GM10847 (cell line): Measurements from ENCODE around the gene MEX3A.

Experiments used
- POLR2A ChIP-seq: IDR thresholded peaks from 2 replicates; pipeline ENCODE4 v1.6.1; 2011; ENCODE audit not compliant: insufficient read length; ENCODE audit errors: extremely low read depth

MEX3A gene

DNA sequence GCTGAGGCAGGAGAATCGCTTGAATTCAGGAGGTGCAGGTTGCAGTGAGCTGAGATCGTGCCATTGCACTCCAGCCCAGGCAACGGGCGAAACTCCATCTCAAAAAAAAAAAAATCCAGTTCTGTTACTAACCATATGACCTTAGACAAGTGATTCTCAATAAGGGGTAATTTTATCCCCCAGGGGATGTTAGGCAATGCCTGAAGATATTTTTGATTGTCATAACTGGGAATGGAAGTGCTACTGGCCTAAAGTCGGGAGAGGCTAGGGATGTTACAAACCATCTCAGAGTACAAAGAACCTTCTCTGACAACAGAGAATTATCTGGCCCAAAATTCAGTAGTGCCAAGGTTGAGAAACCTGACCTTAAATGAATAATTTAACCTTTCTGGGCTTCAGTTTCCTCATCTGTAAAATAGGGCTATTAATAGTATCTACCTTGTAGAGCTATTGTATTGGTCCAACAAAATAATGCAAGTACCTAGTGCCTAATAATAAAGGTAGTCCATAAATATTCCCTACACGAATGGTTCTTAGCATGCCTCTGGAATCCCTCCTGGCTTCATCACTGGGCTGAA, 26.5 kb upstream of the MEX3A start:
- no peak for TF ChIP-seq POLR2A

DNA sequence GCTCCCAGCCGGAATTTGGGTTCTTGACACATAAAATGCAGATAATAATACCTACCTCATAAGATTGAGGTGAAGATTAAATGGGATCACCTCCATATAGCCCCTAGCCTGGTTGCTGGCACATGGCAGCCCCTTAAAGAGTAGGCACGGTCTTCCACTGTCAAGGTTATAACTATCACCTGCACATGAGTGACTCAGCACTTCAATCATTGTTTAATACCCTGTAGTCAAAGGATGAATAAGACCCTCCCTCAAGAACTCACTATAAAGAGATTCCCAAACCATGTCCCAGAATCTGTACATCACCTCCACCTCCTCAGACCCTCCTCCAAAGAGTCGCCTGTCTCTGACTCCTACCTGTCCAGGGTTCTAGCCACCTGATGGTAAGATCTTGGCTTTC, 25.8 kb upstream of the MEX3A start:
- TF ChIP-seq POLR2A, result no peak

DNA sequence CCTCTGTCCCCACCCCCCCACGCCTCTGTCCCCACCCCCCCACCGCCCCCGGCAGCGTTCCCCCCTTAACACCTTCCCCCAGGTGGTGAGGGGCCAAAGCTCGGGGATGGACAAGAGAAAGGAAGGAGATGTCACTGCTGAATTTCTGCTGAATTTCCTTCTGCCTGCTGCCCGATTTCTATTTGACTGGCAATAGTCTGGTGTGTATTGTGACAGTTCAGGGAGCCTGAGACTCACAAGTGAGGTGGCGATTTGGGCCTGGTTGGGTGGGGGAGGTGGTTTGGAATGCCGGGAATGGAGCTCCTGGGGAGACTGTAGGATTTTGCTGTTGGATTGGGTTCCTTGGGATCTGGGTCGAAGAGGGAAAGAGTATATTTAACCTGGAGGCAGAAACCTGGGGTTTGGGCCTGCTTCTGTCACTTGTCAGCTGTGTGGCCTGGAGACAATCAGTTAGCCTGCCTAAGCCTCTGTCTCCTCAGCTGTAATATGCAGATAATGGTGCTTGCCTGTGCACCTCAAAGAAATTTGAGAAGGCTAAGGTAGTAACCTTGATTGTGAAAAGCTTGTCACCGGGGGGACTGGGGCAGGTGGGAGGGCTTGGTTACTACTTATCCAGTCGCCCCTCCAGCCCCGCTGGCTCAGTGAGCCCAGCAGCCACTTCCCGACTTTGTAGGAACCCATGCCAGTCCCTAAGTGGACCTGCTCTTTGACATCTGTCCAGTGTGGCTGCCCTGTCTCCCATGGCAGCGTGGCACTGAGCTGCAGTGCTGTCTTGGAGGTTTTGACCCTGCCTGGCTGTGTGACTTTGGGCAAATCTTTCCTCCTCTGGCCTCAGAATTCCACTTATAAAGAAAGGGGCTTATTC, 24.6 kb upstream of the MEX3A start:
- no peak for TF ChIP-seq POLR2A

DNA sequence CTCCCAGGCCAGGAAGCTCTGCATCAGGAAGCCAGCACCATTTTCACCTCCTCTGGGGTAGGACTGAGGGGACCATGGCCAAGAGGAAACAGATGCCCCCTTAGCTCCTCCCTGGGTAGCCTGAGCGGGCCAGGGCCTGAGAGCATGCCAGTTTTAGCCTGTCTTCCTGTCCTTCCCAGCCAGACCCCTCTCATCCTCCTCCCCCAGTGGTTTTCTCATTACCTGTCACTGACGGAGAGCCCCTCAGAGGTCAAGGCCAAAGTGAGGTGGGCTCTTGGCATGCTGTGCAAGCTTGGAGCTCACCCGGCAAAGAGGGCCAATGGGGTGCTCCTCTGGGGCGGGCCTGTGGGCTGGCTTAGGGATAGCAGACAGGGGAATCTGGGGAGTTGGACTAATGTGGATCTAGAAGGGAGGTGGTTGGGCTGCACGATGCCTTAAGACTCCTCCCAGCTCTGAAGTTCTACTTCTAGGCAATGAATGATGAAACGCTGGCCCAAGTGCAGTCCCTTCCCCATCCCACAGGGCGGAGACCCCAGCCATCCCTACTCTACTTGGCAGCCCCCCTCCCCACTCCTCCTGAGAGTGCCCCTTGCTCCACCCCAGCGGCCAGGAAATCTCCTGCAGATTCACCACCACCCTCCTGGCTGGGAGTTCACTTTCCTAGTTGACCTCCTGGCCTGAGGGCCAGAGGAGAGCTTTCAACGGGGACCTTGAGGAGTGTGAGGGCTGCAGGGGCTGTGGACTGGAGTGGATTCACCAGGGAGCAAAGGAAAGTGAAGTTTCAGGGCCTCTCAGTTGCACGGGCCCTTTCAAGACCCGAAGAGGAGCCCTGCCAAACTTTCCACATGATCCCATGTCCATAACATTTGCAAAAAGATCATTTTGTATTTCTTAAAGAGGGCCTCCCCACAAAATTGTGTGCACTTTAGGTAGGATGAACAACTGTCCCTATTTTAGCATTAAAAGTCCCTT, 22.9 kb upstream of the MEX3A start:
- TF ChIP-seq POLR2A, result no peak

DNA sequence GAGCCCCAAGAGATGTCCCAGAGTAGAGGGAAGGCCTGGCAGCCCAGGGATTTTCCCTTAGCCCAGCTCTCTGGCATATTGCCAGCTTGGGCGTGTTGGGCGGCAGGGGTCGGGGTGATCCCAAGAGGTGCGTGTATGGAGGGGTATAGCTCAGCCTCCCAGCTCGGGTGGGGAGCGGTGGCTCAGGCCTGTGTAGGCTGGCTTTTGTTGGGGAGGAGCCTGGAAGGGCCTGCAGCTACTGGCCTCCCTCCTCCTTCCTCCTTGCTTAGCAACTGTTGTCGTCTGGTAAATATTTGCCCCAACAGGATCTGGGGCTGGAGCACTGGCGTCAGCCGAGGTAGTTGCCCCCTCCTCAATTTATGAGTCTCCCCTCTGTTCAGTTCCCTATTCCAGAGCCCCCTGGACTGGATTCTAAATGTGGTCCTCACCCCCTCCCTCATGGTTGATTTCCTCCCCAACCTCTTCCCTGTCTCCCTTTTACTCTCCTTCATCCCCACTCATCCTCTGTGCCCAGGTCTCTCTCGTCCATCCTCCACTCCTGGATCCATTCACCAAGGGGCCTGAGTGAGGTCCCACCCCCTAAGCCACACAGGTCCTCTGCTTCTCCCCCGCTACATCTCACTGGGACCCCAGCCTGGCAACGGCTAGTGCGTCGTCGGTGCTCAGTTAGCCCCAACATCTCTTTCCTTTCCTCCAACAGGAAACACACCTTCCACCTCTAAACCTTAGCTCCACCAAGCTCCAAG, 22.0 kb upstream of the MEX3A start:
- no peak for TF ChIP-seq POLR2A

DNA sequence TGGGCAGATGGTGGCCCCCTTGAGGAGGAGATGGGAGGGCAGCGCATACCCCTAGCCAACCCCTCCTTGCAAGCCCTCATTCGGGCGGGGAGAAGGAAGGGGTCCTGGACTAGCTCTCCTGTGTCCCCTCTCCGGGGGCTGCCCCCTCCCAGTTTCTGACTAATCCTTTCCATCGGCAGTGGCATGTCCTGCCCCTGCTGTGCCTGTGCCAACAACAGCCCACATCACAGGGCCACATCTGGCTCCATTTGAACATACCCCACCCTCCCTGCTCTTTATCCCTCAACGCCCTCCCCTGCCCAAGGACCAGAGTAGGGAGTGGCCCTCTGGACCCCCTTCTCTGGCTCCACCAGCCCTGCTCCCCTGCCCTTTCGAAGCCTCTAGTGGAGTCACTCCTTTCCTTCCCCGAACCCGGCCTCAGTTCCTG, 21.3 kb upstream of the MEX3A start:
- TF ChIP-seq POLR2A, result no peak

DNA sequence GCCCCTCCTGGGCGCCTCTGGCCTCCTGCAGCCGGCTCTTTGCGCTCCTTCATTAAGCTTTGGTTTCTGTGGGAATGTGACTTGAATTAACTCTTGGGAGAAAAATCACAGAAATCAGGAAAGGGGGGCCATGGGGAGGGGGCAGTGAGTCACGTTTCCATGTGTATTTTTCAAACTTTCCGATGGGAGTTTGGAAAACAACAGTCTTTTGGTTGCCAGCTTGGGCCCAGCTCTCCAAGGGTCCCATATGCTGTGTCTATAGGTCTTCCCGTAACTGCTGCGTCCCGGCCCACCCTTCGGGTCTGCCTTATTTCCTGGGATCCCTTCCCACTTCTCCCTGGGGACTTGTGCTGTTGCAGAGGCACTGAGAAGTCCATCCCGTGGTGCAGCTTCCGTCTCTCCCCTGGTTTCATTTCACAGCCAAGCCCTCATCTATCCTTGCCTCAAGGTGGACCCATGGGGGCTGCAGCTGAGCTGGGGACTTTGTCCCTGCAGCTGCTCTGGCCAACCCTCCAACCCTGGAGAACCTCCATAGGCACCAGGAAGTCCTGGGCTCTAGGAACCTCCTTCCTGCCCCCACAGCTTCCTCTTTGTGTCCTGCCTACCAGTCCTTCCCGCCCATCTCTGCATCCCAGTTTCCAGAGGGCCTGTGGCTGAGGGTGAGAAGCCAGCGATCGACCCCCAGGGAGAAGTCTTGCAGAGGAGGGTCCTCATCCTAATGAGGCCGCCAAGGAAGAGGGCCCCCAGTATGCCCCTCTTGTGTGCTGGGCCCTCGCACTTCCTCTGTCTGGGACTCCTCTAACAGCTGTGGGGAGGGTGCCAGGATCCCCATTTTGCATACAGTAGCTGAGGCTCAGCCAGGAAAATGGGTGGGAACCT, 20.6 kb upstream of the MEX3A start:
- TF ChIP-seq POLR2A, result no peak

DNA sequence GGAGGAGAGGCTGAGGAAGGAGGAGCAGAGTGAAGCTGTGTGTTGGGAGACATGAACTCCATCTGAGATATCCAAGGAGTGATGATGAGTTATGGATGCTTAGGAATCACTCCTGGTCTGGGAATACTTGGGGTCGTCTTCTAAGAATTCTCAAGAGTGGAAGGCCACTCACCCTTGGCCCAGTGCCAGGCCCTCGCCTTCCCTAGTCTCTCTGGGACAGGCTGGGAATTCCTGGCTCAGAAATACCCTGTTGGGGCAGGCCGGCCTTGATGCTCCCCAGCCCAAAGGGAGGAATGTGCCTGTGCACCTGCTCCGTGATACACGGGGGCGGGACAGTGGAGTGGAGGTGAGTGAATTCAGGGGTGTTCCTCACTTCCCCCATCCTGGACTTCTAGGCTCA, 19.6 kb upstream of the MEX3A start:
- TF ChIP-seq POLR2A, result no peak

DNA sequence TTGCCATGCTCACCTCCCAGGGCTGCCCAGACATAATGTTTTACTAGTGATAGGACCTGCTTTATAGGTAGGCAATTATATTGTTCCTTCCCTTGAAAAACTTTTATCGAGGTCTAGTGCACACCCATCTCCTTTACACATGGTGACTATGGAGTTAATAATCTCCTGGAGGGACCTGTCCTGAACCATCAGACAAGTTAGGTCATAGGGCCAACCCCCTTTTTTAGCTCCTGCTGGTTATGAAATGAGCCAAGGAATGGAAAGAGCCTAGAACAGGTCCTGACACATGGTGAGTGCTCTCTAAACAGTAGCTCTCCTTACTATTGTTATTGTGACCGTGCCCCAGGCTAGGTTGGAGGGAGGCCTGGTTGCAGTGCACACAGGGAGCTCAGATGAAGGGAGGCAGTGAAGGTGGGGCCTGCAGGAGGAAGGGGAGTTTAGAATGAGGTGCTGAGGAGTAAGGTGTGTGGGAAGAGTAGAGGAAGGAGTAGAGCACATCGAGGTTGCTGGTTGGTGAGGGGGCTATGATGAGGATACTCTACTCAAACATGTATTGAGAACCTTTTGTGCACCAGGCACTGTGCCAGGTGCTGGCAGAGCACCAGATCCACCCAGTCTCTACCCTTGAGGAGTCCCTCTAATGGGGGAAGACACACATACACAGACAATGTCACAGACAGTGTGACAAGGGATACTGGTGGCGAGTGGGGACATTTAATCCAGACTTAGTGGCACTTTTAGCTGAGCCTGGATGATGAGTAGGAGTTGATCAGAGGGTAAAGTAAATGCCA, 18.1 kb upstream of the MEX3A start:
- no peak for TF ChIP-seq POLR2A

DNA sequence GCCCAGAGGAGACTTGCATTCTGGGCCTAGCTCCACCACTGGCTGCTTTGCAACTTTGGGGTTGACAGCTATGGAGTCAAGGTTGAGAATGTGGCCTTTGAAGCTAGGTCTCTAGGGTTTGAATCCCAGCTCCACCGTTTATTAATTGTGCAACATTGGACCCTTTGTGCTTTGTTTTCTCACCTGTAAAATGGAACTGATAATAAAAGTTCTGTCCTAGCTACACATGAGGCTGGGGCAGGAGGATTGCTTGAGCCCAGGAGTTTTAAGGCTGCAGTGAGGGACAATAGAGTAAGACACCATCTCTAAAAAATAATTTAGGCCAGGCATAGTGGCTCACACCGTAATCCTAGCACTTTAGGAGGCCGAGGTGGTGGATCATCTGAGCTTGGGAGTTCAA, 17.0 kb upstream of the MEX3A start:
- no peak for TF ChIP-seq POLR2A

DNA sequence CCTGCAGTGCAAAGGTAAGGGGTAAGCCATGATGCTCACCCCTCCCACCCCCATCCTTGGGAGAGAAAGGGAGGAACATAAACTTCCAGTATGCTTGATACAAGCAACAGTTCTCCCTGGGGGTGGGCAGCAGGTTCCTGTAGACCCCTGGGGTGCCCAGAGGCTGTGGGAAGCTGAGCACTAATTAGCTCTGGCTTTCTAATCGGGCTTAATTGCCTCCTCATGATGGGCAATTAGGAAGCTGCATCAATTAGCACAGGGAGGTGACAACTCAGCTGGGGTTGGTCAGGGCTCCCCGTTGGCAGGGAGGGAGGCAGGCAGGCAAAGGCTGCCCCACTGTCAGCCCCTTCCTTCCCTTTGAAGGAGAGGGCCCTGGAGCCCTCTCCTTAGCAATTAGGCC, 16.5 kb upstream of the MEX3A start:
- no peak for TF ChIP-seq POLR2A

DNA sequence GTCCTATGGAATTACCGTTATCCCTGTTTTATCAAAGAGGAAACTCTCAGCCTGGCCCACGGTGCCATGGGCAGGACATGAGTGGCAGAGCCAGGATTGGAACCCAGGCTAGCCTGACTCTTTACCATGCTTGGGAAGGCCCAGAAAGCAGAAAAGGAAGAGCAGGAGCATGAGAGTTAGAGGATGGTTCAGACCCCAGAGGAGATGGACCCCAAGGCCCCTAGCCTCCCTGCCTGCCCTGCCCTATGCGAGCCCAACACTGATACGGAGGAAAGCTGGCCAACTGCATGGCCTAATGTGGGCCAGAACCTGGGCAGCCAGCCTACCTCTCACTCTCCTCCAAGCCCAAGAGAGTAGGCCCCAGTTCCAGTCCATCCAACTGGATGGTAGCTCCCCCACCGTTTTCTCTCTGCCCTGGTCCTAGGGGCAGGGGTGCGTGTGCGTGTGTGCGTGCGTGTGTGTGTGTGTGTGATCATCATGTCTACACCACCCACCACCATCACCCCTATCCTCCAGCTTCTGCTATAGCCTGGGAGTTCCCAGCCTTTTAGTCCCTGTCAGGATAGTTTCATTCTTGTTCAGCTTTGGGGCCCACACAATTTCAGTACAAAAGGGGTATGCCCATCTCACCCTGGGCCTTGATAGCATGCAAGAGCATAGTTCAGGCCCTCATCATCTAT, 15.4 kb upstream of the MEX3A start:
- no peak for TF ChIP-seq POLR2A

DNA sequence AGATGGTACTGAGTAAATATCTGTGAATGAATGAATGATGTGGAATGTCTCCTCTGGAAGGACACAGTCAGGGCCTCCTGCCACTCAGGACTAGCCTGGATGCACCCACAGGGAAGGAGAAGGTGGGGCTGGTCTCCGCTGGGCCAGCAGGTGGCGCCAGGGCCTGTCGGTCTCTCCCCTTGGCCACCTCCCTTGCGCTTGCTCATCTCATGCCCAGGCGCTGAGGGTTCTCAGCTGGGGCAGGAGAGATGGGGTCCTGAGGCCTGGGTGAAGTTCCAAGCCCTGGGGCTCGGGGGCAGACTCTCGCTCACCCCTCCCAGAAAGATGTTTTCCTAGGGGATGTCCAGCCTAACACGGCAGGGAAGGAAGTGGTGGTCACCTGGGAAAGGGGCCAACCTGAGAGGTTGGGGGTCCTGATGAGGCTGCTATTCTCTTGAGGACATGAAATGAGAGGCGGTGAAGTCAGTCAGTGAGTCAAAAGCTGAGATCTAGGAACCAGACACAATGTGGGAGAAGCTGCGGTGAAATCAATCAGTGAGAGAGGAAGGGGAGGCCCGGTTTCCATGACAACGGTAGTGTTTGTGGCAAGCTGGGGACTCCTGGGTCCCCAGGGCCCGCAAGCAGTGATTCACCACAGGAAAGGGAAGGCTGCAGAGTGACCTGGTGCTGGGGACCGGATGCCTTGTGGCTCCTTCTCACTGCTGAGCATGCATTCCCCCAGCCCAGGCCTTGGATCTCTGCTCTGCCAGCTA, 14.6 kb upstream of the MEX3A start:
- TF ChIP-seq POLR2A, result no peak
